Neural cell (in vitro differentiated cells): ENCODE data around the gene NDUFAF4. TPM values are rescaled to one million over a fixed set of nuclear protein-coding genes. Genes with fewer than 3 reads are reported as not detected.
A peak's percentile ranks its signal among the peaks of the same experiment; 100 is the strongest.

Source experiments
- H2AFZ ChIP-seq: fragments of 200-600, 300-800 bp; sonication (generic), shearing (Covaris generic); 2 replicates; pipeline ENCODE4 v1.6.0; 2014; ENCODE audit warnings: low read depth, mild to moderate bottlenecking, antibody characterized with exemption, low read length, moderate library complexity
- H3F3A ChIP-seq: fragments of 200-600 bp; shearing (Covaris generic); 2 replicates; pipeline ENCODE4 v1.6.1; 2016; ENCODE audit warnings: mild to moderate bottlenecking, moderate library complexity, mixed read lengths, antibody characterized with exemption, low read length; ENCODE audit not compliant: insufficient read depth, poor library complexity, severe bottlenecking
- H3K27ac ChIP-seq: fragments of 200-600, 300-800 bp; sonication (generic), shearing (Covaris generic); 2 replicates; pipeline ENCODE4 v1.5.1; 2014; ENCODE audit warnings: mild to moderate bottlenecking, low read length, moderate library complexity
- H3K27me3 ChIP-seq: fragments of 300-800, 200-600 bp; sonication (generic), shearing (Covaris generic); 2 replicates; pipeline ENCODE4 v1.6.0; 2014; ENCODE audit warnings: mild to moderate bottlenecking, low read depth, low read length, moderate library complexity; ENCODE audit not compliant: insufficient read depth
- H3K36me3 ChIP-seq: fragments of 300-800, 200-600 bp; sonication (generic), shearing (Covaris generic); 2 replicates; pipeline ENCODE4 v1.5.1; 2014; ENCODE audit warnings: mild to moderate bottlenecking, antibody characterized with exemption, low read length, moderate library complexity; ENCODE audit not compliant: insufficient read depth
- H3K4me2 ChIP-seq: fragments of 300-800, 200-600 bp; sonication (generic), shearing (Covaris generic); 2 replicates; pipeline ENCODE4 v1.6.0; 2014; ENCODE audit warnings: mild to moderate bottlenecking, low read length
- H3K4me3 ChIP-seq: fragments of 300-800, 200-600 bp; sonication (generic), shearing (Covaris generic); 2 replicates; pipeline ENCODE4 v1.5.1; 2014; ENCODE audit warnings: mild to moderate bottlenecking, low read length, moderate library complexity
- H3K79me2 ChIP-seq: fragments of 200-600 bp; shearing (Covaris generic); replicated peaks from 2 replicates; pipeline ENCODE4 v1.6.0; 2014; ENCODE audit warnings: mild to moderate bottlenecking, low read length, moderate library complexity; ENCODE audit not compliant: insufficient read depth
- H3K9ac ChIP-seq: fragments of 300-800, 200-600 bp; sonication (generic), shearing (Covaris generic); 2 replicates; pipeline ENCODE4 v1.6.1; 2016; ENCODE audit warnings: mild to moderate bottlenecking, low read length, mixed read lengths
- H3K9me2 ChIP-seq: fragments of 200-600 bp; shearing (Covaris generic); 2 replicates; pipeline ENCODE4 v1.6.1; 2016; ENCODE audit warnings: mild to moderate bottlenecking, low read length, mixed read lengths; ENCODE audit not compliant: insufficient read depth
- H3K9me3 ChIP-seq: fragments of 200-600, 300-800 bp; sonication (generic), shearing (Covaris generic); 2 replicates; pipeline ENCODE4 v1.6.1; 2016; ENCODE audit warnings: mild to moderate bottlenecking, mixed run types, low read length, moderate library complexity, mixed read lengths
- H4K20me1 ChIP-seq: fragments of 200-600 bp; shearing (Covaris generic); 2 replicates; pipeline ENCODE4 v1.6.1; 2016; ENCODE audit warnings: mild to moderate bottlenecking, mixed run types; ENCODE audit not compliant: insufficient read depth
- EP300 ChIP-seq: fragments of 450-650 bp; conservative IDR thresholded peaks from 2 replicates; pipeline ENCODE4 v1.6.1; 2014; ENCODE audit warnings: antibody characterized with exemption, mild to moderate bottlenecking, moderate library complexity; ENCODE audit not compliant: poor library complexity, severe bottlenecking
- EZH2 ChIP-seq: fragments of 200-600, 300-800 bp; shearing (Covaris generic), sonication (generic); IDR thresholded peaks from 2 replicates; pipeline ENCODE4 v1.6.1; 2014; ENCODE audit warnings: antibody characterized with exemption, low read length, borderline replicate concordance, mild to moderate bottlenecking; ENCODE audit not compliant: insufficient read depth, poor library complexity, severe bottlenecking
- MXI1 ChIP-seq: fragments of 450-650 bp; conservative IDR thresholded peaks from 2 replicates; pipeline ENCODE4 v1.6.1; 2014; ENCODE audit warnings: antibody characterized with exemption, mild to moderate bottlenecking; ENCODE audit not compliant: poor library complexity, severe bottlenecking
- POLR2AphosphoS5 ChIP-seq: IDR thresholded peaks from 2 replicates; pipeline ENCODE4 v1.6.1; 2012
- RAD21 ChIP-seq: fragments of 450-650 bp; conservative IDR thresholded peaks from 2 replicates; pipeline ENCODE4 v1.6.1; 2014; ENCODE audit warnings: antibody characterized with exemption, mild to moderate bottlenecking, moderate library complexity
- SMC3 ChIP-seq: fragments of 450-650 bp; conservative IDR thresholded peaks from 2 replicates; pipeline ENCODE4 v1.6.1; 2014; ENCODE audit warnings: antibody characterized with exemption, mild to moderate bottlenecking, moderate library complexity; ENCODE audit not compliant: poor library complexity
- TAF1 ChIP-seq: IDR thresholded peaks from 2 replicates; pipeline ENCODE4 v1.6.1; 2012; ENCODE audit warnings: low read depth
- polyA plus RNA-seq: library from polyadenylated mRNA; depleted of rRNA; stranded (reverse); fragments of >200 nt; gene quantifications from 2 replicates; pipeline ENCODE4 v1.2.3, GENCODE V29; 2014
- TF ChIP-seq, protein P1 (sequence below): fragments of 450-650 bp; IDR thresholded peaks from 2 replicates; pipeline ENCODE4 v1.5.1; 2014; ENCODE audit warnings: antibody characterized with exemption, mild to moderate bottlenecking, moderate library complexity; ENCODE audit not compliant: poor library complexity, severe bottlenecking
- TF ChIP-seq, protein P2 (sequence below): IDR thresholded peaks from 2 replicates; pipeline ENCODE4 v1.6.1; 2012; ENCODE audit warnings: borderline replicate concordance

The NDUFAF4 gene
- polyA plus RNA-seq, 1 donor from 2014 or later = 55.9 TPM

DNA sequence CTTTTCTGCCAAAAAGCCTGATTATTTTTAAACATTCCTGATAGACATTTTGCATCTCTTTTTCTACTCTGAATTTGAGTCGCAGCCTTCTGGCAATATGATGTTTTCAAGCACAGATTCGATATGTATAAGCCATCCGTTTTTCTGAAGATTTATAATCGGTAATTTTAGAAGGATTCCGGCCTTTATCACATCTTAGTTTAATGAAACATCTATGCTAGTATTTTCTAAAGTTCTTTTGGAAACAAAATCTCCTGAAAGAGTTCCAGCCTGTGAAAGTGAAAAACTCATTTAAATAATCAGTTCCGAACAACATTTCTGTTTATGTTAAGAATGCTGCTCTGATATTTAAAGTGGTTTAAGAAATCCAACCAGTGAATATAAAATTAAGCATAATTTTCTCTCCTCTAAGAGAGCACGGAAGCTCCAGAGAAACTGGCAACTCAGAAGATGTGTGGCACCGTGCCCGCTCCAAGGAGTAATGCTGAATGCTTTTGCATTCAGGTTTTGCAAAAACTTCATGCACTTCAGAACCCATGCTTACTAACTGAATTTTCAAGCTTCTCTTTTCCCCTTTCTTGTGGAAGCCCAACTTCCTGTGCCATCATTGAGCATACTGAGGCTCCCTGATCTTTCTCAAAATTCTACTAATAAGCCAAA, 20.7 kb downstream of the NDUFAF4 start:
- no peaks in the 10 kb centered on the region for H4K20me1 ChIP-seq
- H2AFZ ChIP-seq = no peak overlapping the region
- no peaks in the 10 kb centered on the region for H3K9me2 ChIP-seq
- H3K4me3 ChIP-seq = no peak overlapping the region
- H3K9ac ChIP-seq = no peak overlapping the region
- no peak overlapping the region for H3K27ac ChIP-seq
- H3K9me3 ChIP-seq = no peaks in the 10 kb centered on the region
- H3K79me2 ChIP-seq = no peaks in the 10 kb centered on the region
- no peak overlapping the region for H3K4me2 ChIP-seq
- TF ChIP-seq MXI1 (no peak), POLR2AphosphoS5 (no peak), TAF1 (no peak), RAD21 (no peak), EP300 (no peak), SMC3 (no peak), EZH2 (no peak)
- TF ChIP-seq, protein P1, sequence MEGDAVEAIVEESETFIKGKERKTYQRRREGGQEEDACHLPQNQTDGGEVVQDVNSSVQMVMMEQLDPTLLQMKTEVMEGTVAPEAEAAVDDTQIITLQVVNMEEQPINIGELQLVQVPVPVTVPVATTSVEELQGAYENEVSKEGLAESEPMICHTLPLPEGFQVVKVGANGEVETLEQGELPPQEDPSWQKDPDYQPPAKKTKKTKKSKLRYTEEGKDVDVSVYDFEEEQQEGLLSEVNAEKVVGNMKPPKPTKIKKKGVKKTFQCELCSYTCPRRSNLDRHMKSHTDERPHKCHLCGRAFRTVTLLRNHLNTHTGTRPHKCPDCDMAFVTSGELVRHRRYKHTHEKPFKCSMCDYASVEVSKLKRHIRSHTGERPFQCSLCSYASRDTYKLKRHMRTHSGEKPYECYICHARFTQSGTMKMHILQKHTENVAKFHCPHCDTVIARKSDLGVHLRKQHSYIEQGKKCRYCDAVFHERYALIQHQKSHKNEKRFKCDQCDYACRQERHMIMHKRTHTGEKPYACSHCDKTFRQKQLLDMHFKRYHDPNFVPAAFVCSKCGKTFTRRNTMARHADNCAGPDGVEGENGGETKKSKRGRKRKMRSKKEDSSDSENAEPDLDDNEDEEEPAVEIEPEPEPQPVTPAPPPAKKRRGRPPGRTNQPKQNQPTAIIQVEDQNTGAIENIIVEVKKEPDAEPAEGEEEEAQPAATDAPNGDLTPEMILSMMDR = no peak
- TF ChIP-seq, protein P2, sequence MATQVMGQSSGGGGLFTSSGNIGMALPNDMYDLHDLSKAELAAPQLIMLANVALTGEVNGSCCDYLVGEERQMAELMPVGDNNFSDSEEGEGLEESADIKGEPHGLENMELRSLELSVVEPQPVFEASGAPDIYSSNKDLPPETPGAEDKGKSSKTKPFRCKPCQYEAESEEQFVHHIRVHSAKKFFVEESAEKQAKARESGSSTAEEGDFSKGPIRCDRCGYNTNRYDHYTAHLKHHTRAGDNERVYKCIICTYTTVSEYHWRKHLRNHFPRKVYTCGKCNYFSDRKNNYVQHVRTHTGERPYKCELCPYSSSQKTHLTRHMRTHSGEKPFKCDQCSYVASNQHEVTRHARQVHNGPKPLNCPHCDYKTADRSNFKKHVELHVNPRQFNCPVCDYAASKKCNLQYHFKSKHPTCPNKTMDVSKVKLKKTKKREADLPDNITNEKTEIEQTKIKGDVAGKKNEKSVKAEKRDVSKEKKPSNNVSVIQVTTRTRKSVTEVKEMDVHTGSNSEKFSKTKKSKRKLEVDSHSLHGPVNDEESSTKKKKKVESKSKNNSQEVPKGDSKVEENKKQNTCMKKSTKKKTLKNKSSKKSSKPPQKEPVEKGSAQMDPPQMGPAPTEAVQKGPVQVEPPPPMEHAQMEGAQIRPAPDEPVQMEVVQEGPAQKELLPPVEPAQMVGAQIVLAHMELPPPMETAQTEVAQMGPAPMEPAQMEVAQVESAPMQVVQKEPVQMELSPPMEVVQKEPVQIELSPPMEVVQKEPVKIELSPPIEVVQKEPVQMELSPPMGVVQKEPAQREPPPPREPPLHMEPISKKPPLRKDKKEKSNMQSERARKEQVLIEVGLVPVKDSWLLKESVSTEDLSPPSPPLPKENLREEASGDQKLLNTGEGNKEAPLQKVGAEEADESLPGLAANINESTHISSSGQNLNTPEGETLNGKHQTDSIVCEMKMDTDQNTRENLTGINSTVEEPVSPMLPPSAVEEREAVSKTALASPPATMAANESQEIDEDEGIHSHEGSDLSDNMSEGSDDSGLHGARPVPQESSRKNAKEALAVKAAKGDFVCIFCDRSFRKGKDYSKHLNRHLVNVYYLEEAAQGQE = no peak
- no peaks in the 10 kb centered on the region for H3F3A ChIP-seq
- no peaks in the 10 kb centered on the region for H3K36me3 ChIP-seq
- H3K27me3 ChIP-seq = no peaks in the 10 kb centered on the region

DNA sequence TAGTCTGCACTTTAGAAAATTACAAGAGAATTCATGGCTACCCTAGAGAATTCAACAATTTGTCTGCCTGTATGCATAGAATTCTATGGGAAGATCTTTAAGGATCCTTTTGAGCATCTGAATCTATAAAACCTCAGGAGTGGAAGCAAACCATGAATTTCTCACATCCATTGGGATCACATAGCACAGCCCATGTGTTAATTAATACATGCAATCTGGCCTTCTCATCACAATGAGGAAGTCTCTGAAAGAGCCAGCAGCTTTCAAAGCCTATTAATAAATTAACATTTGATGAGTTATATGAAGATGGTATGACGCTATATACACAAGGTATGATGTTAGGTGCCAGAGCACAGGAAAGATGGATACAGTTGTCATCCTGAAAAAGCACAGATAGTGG, 24.7 kb downstream of the NDUFAF4 start:
- TF ChIP-seq, protein P2 = no peak
- TF ChIP-seq SMC3 (no peak), MXI1 (no peak), EP300 (no peak), POLR2AphosphoS5 (no peak), RAD21 (no peak), TAF1 (no peak), EZH2 (no peak)
- TF ChIP-seq, protein P1 = no peak
- Histone ChIP-seq H3K36me3 (no peaks in the 10 kb centered on the region), H4K20me1 (no peaks in the 10 kb centered on the region)

More for the DNA sequence above, 24.7 kb downstream of the NDUFAF4 start:
- Histone ChIP-seq H3K9ac (no peak overlapping the region), H3K79me2 (no peaks in the 10 kb centered on the region), H3K9me2 (no peaks in the 10 kb centered on the region), H3K9me3 (no peaks in the 10 kb centered on the region), H3K4me3 (no peak overlapping the region), H3F3A (no peaks in the 10 kb centered on the region), H3K27me3 (no peaks in the 10 kb centered on the region), H2AFZ (no peak overlapping the region), H3K27ac (peak overlapping the region; percentile 22), H3K4me2 (no peak overlapping the region)
